Mucosa of stomach (tissue), 1 donor: ENCODE data around the gene LITAFD.
"Not testable (repeated sequence)": the region's sequence is repeated elsewhere in the genome, so short reads cannot be mapped to it uniquely, and the experiment has no call there.

Experiments used
- H3K27me3 ChIP-seq: one replicate; pipeline ENCODE4 v1.7.0; 2013; ENCODE audit warnings: mild to moderate bottlenecking, low read length; ENCODE audit not compliant: control insufficient read depth, insufficient read depth
- H3K36me3 ChIP-seq: one replicate; pipeline ENCODE4 v1.7.0; 2013; ENCODE audit warnings: low read length; ENCODE audit not compliant: control insufficient read depth, insufficient read depth
- H3K4me1 ChIP-seq: one replicate; pipeline ENCODE4 v1.7.0; 2013; ENCODE audit warnings: mild to moderate bottlenecking, low read length; ENCODE audit not compliant: control insufficient read depth, insufficient read depth
- H3K4me3 ChIP-seq: one replicate; pipeline ENCODE4 v1.7.0; 2013; ENCODE audit warnings: low read length
- H3K9ac ChIP-seq: one replicate; pipeline ENCODE4 v1.7.0; 2013; ENCODE audit warnings: mild to moderate bottlenecking, low read length, moderate library complexity
- H3K9me3 ChIP-seq: one replicate; pipeline ENCODE4 v1.7.0; 2013; ENCODE audit warnings: mild to moderate bottlenecking, low read length, moderate library complexity; ENCODE audit not compliant: control insufficient read depth
- donor health status: Pancreatic carcinoma.

LITAFD gene

DNA sequence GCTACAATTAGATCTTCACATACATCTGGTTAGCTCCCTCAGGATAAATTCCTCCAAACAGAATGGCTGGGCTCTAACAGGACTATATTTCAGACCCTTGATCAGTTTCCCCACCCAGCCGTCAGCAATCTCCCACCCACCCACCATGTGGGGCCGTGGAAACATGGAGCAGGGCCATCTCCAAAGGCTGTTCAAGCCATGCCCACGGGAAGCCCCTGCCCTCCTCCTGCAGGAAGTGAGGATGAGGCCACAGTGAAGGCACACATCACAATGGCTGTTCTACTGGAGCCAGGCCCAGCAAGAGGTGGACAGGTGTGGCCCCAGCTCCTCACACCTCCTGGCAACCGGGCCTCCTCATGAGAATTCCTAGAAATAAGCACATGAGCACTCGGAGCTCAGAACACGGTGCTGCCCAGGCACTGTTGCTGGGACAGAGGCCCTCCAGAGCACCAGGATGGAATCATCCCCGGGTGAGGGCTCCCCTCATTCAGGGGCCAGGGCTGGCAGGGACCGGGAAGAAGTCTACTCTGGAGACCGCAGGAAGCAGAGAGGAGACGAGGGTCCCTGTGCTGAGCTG, at the start of gene LITAFD:
TSS of gene LITAFD (plus strand) at position 311 of the 577 bp plus-strand sequence. CDS start 2,005 bp downstream, outside the sequence.
- H3K9me3 ChIP-seq = no peaks in the 10 kb centered on the region
- H3K36me3 ChIP-seq = no peaks in the 10 kb centered on the region
- H3K4me3 ChIP-seq = no peak within 1 kb of the TSS
- peaks cover 32% of the 10 kb centered on the region for H3K4me1 ChIP-seq
- no peak within 1 kb of the TSS for H3K9ac ChIP-seq
- H3K27me3 ChIP-seq = peaks cover 19% of the 10 kb centered on the region

GRCh38 chr16:8832717-8833105, 49.4 kb upstream of the LITAFD start:
- H3K4me3 ChIP-seq = no peak overlapping the region
- H3K27me3 ChIP-seq = no peaks in the 10 kb centered on the region
- H3K4me1 ChIP-seq = no peaks in the 10 kb centered on the region
- no peaks in the 10 kb centered on the region for H3K9me3 ChIP-seq
- peaks cover 6% of the 10 kb centered on the region for H3K36me3 ChIP-seq
- no peak overlapping the region for H3K9ac ChIP-seq

GRCh38 chr16:8836797-8837196, 45.4 kb upstream of the LITAFD start:
- H3K9me3 ChIP-seq, H3K4me1 ChIP-seq, H3K36me3 ChIP-seq, H3K4me3 ChIP-seq, H3K27me3 ChIP-seq, H3K9ac ChIP-seq: not testable (repeated sequence)

GRCh38 chr16:8837594-8837993, 44.6 kb upstream of the LITAFD start:
- H3K4me3 ChIP-seq, H3K4me1 ChIP-seq, H3K27me3 ChIP-seq, H3K36me3 ChIP-seq, H3K9ac ChIP-seq, H3K9me3 ChIP-seq: not testable (repeated sequence)

DNA sequence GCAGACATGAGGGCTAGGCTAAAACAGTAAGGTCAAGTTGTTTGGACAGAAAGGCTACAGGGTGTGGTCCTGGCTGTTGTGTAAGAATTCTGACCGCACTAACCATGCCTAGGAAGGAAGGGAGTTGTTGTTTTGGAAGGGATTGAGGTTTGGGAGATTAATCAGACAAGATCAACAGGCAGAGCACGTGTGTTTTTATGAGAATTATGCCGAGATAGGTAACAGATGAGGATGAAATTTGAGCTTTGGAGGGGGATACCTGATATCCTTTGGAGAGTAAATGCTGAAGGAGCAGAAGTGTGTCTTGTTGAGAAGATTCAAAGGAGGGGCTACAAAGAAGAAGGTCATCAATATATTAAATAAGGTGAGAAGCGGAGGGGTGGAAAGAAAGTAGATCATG, 40.1 kb upstream of the LITAFD start:
- not testable (repeated sequence) for H3K4me3 ChIP-seq, H3K36me3 ChIP-seq, H3K27me3 ChIP-seq, H3K4me1 ChIP-seq, H3K9ac ChIP-seq, H3K9me3 ChIP-seq

GRCh38 chr16:8843296-8843695, 38.9 kb upstream of the LITAFD start:
- H3K9me3 ChIP-seq = not testable (repeated sequence)

DNA sequence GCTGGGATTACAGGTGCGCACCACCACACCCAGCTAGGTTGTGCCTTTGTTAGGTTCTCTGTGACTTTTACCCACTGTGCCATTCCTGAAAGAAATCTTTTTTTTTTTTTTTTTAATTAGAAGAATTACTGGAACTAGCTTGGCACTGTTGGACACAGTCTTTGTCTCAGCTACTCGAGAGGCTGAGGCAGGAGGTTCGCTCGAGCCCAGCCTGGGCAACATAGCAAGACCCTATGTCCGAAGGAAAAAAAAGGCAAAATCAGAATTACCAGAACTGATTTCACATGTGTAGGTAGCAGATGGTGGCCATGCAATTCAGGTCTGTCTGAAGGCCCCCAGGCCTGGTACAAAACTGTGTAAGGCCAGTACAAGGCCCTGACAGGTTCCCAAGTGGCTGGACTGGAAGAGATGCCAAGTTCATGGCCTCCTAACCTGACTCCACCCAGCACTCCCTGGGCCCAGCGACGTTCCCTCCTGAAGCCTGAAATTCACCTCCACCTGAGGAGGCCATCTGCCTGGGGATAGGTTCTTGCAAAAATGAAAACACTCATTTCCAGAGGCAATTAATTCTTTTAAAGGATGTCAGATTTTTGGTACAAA, 36.4 kb upstream of the LITAFD start:
- H3K27me3 ChIP-seq = no peaks in the 10 kb centered on the region
- peaks cover 17% of the 10 kb centered on the region for H3K36me3 ChIP-seq
- no peak overlapping the region for H3K9ac ChIP-seq
- H3K9me3 ChIP-seq = no peaks in the 10 kb centered on the region
- H3K4me1 ChIP-seq = no peaks in the 10 kb centered on the region
- no peak overlapping the region for H3K4me3 ChIP-seq

More at GRCh38 chr16:8843296-8843695, 38.9 kb upstream of the LITAFD start:
- not testable (repeated sequence) for H3K4me3 ChIP-seq, H3K9ac ChIP-seq, H3K36me3 ChIP-seq, H3K4me1 ChIP-seq, H3K27me3 ChIP-seq

GRCh38 chr16:8846401-8846932, 35.7 kb upstream of the LITAFD start:
- Histone ChIP-seq H3K4me3 (no peak overlapping the region), H3K4me1 (no peaks in the 10 kb centered on the region), H3K36me3 (peaks cover 17% of the 10 kb centered on the region), H3K9ac (no peak overlapping the region), H3K9me3 (no peaks in the 10 kb centered on the region), H3K27me3 (no peaks in the 10 kb centered on the region)

DNA sequence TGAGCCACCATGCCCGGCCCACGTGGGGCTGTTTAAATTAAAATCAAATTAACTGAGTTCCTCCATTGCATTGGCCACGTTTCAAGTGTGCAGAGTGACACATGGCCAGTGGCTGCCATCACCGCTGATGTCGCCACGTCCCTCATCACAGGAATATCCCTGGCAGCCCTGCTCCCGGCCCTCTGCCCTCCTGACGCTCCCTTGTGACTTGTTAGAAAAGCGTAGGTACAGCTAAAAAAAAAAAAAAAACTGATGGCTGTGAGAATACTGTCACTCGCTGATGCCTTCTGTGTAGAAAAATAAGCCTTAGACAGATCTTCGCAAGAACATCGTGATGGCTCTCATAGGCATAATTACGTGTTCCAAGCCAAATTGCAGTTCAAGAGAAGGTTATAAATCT, 35.0 kb upstream of the LITAFD start:
- Histone ChIP-seq H3K36me3 (peaks cover 17% of the 10 kb centered on the region), H3K4me3 (no peak overlapping the region), H3K9ac (no peak overlapping the region), H3K9me3 (no peaks in the 10 kb centered on the region), H3K4me1 (no peaks in the 10 kb centered on the region), H3K27me3 (no peaks in the 10 kb centered on the region)

- Histone ChIP-seq H3K9ac (no peak overlapping the region), H3K4me3 (no peak overlapping the region), H3K36me3 (peaks cover 20% of the 10 kb centered on the region), H3K27me3 (no peaks in the 10 kb centered on the region), H3K9me3 (no peaks in the 10 kb centered on the region), H3K4me1 (no peaks in the 10 kb centered on the region)
Measured at GRCh38 chr16:8847623-8848022, 34.5 kb upstream of the LITAFD start.

DNA sequence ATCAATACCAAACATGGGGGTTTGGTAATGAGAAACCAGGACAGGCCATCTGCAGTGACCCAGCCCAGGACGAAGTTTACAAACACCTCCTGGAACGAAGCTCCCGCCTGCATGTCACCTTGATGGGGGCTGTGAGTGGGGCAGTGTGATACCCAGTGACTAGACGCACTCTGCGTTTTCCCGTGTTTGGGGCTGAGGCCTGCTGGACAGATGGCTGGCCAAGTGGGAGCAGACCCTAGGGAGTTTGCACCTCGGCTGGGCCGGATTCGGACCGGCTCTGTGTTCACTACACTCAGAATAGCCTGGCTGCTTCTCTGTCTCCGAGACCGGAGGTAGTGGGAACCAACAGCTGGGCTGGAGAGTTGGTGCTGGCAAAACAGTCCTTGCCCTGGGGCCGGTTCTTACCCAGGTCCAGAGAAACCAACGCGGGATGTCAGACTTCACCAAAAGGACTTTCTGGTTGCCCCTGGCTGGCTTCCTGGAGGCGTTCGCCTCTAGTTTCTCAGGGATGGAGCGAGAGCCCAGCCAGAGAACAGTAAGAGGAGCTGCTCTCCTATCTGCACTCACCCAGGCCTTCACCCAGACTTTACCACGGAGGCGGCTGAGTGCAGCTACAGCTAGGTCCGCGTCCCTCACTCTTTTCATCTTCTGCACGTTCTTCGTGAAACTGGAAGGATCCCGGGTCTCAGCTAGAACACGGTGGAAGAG, 33.8 kb upstream of the LITAFD start:
- H3K4me1 ChIP-seq = no peaks in the 10 kb centered on the region

GRCh38 chr16:8848939-8849391, 33.2 kb upstream of the LITAFD start:
- Histone ChIP-seq H3K9me3 (no peaks in the 10 kb centered on the region), H3K36me3 (peaks cover 21% of the 10 kb centered on the region), H3K9ac (no peak overlapping the region), H3K4me3 (no peak overlapping the region), H3K4me1 (no peaks in the 10 kb centered on the region), H3K27me3 (no peaks in the 10 kb centered on the region)

More for the DNA sequence above, 33.8 kb upstream of the LITAFD start:
- H3K27me3 ChIP-seq = no peaks in the 10 kb centered on the region
- H3K9ac ChIP-seq = no peak overlapping the region
- H3K36me3 ChIP-seq = peaks cover 21% of the 10 kb centered on the region
- H3K4me3 ChIP-seq = no peak overlapping the region
- H3K9me3 ChIP-seq = no peaks in the 10 kb centered on the region
